ENCODE data around the gene MGARP. TPM values are rescaled to one million over a fixed set of nuclear protein-coding genes. Genes with fewer than 3 reads are reported as not detected.

Gene MGARP
- total RNA-seq, 1 donor: 7.6 TPM

- no peak overlapping the region for H3K4me3 ChIP-seq (ENCODE audit: insufficient read depth, low read length)
- peaks cover 99% of the 10 kb centered on the region for H3K79me2 ChIP-seq (ENCODE audit: insufficient read depth, low read length)
- no peak overlapping the region for H3K27ac ChIP-seq (ENCODE audit: low read depth, low read length)
- H3K36me3 ChIP-seq (ENCODE audit: insufficient read depth, low read length): no peaks in the 10 kb centered on the region
- H4K20me1 ChIP-seq (ENCODE audit: insufficient read depth, low read length): peaks cover 41% of the 10 kb centered on the region
- H3K4me1 ChIP-seq (ENCODE audit: insufficient read depth, low read length): peaks cover 4% of the 10 kb centered on the region
- no peaks in the 10 kb centered on the region for H3K27me3 ChIP-seq (ENCODE audit: insufficient read depth, low read length)
- DNase-seq (ENCODE audit: insufficient read length, low spot score, missing footprints): no peak
- H3K9me3 ChIP-seq (ENCODE audit: low read depth, low read length): no peaks in the 10 kb centered on the region
- TF ChIP-seq, protein P1, sequence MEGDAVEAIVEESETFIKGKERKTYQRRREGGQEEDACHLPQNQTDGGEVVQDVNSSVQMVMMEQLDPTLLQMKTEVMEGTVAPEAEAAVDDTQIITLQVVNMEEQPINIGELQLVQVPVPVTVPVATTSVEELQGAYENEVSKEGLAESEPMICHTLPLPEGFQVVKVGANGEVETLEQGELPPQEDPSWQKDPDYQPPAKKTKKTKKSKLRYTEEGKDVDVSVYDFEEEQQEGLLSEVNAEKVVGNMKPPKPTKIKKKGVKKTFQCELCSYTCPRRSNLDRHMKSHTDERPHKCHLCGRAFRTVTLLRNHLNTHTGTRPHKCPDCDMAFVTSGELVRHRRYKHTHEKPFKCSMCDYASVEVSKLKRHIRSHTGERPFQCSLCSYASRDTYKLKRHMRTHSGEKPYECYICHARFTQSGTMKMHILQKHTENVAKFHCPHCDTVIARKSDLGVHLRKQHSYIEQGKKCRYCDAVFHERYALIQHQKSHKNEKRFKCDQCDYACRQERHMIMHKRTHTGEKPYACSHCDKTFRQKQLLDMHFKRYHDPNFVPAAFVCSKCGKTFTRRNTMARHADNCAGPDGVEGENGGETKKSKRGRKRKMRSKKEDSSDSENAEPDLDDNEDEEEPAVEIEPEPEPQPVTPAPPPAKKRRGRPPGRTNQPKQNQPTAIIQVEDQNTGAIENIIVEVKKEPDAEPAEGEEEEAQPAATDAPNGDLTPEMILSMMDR (IDR thresholded peaks at IDR 0.05; ENCODE audit: extremely low read depth, low read depth, low read length): no peak
- H3K4me2 ChIP-seq (ENCODE audit: insufficient read depth, low read length): no peak overlapping the region
- H2AFZ ChIP-seq (ENCODE audit: low read length): no peak overlapping the region
These were observed 39.5 kb upstream of the MGARP start for GRCh38 chr4:139319571-139319970.

- H3K4me2 ChIP-seq (ENCODE audit: insufficient read depth, low read length): no peak overlapping the region
These were observed 37.6 kb upstream of the MGARP start for GRCh38 chr4:139317635-139318034.

GRCh38 chr4:139316733-139317132, 36.7 kb upstream of the MGARP start:
- no peak overlapping the region for H3K4me3 ChIP-seq (ENCODE audit: insufficient read depth, low read length)
- no peak for DNase-seq (ENCODE audit: insufficient read length, low spot score, missing footprints)
- H3K36me3 ChIP-seq (ENCODE audit: insufficient read depth, low read length): no peaks in the 10 kb centered on the region
- H3K4me1 ChIP-seq (ENCODE audit: insufficient read depth, low read length): no peaks in the 10 kb centered on the region
- peaks cover 99% of the 10 kb centered on the region for H3K79me2 ChIP-seq (ENCODE audit: insufficient read depth, low read length)
- H3K27ac ChIP-seq (ENCODE audit: low read depth, low read length): no peak overlapping the region
- H3K27me3 ChIP-seq (ENCODE audit: insufficient read depth, low read length): no peaks in the 10 kb centered on the region
- H2AFZ ChIP-seq (ENCODE audit: low read length): no peak overlapping the region
- peaks cover 39% of the 10 kb centered on the region for H4K20me1 ChIP-seq (ENCODE audit: insufficient read depth, low read length)
- no peaks in the 10 kb centered on the region for H3K9me3 ChIP-seq (ENCODE audit: low read depth, low read length)
- TF ChIP-seq, protein P1 (IDR thresholded peaks at IDR 0.05; ENCODE audit: extremely low read depth, low read depth, low read length): no peak
- no peak overlapping the region for H3K4me2 ChIP-seq (ENCODE audit: insufficient read depth, low read length)

More at GRCh38 chr4:139317635-139318034, 37.6 kb upstream of the MGARP start:
- TF ChIP-seq, protein P1 (IDR thresholded peaks at IDR 0.05; ENCODE audit: extremely low read depth, low read depth, low read length): no peak
- H3K79me2 ChIP-seq (ENCODE audit: insufficient read depth, low read length): peaks cover 99% of the 10 kb centered on the region
- peaks cover 40% of the 10 kb centered on the region for H4K20me1 ChIP-seq (ENCODE audit: insufficient read depth, low read length)
- H3K27ac ChIP-seq (ENCODE audit: low read depth, low read length): no peak overlapping the region
- no peak for DNase-seq (ENCODE audit: insufficient read length, low spot score, missing footprints)
- H2AFZ ChIP-seq (ENCODE audit: low read length): no peak overlapping the region
- no peaks in the 10 kb centered on the region for H3K4me1 ChIP-seq (ENCODE audit: insufficient read depth, low read length)
- no peaks in the 10 kb centered on the region for H3K36me3 ChIP-seq (ENCODE audit: insufficient read depth, low read length)
- no peaks in the 10 kb centered on the region for H3K27me3 ChIP-seq (ENCODE audit: insufficient read depth, low read length)
- H3K9me3 ChIP-seq (ENCODE audit: low read depth, low read length): no peaks in the 10 kb centered on the region
- no peak overlapping the region for H3K4me3 ChIP-seq (ENCODE audit: insufficient read depth, low read length)

DNA sequence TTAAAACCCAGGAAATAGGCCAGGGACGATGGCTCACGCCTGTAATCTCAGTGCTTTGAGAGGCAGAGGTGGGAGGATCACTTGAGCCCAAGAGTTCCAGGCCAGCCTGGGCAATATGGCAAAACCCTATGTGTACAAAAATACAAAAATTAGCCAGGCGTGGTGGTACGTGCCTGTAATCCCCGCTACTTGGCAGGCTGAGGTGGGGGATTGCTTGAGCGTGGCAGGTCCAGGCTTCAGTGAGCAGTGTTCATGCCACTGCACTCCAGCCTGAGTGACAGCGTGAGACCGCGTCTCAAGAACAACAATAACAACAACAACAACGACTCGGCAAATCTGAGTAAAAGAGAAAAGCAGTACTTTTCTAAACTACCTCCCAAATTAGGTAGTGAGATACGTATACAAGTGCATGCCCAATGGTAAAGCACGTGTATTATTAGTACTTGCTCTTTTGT, 35.2 kb upstream of the MGARP start:
- no peaks in the 10 kb centered on the region for H3K36me3 ChIP-seq (ENCODE audit: insufficient read depth, low read length)
- peaks cover 99% of the 10 kb centered on the region for H3K79me2 ChIP-seq (ENCODE audit: insufficient read depth, low read length)
- no peak overlapping the region for H2AFZ ChIP-seq (ENCODE audit: low read length)
- H3K9me3 ChIP-seq (ENCODE audit: low read depth, low read length): no peaks in the 10 kb centered on the region
- no peak overlapping the region for H3K4me3 ChIP-seq (ENCODE audit: insufficient read depth, low read length)
- H3K27ac ChIP-seq (ENCODE audit: low read depth, low read length): no peak overlapping the region
- no peaks in the 10 kb centered on the region for H3K27me3 ChIP-seq (ENCODE audit: insufficient read depth, low read length)
- H4K20me1 ChIP-seq (ENCODE audit: insufficient read depth, low read length): peaks cover 43% of the 10 kb centered on the region
- no peak for DNase-seq (ENCODE audit: insufficient read length, low spot score, missing footprints)
- TF ChIP-seq, protein P1 (IDR thresholded peaks at IDR 0.05; ENCODE audit: extremely low read depth, low read depth, low read length): no peak
- H3K4me1 ChIP-seq (ENCODE audit: insufficient read depth, low read length): no peaks in the 10 kb centered on the region
- H3K4me2 ChIP-seq (ENCODE audit: insufficient read depth, low read length): no peak overlapping the region
